ENCODE results near the gene PPP1R3C.

The PPP1R3C gene

GRCh38 chr10:91630625-91631024 lies 2.2 kb downstream of the PPP1R3C start:
- Histone ChIP-seq H3K9me2 (replicated peaks; ENCODE audit: low read depth, low read length) (no peaks in the 10 kb centered on the region), H3F3A (ENCODE audit: low read depth) (no peaks in the 10 kb centered on the region), H3K4me3 (ENCODE audit: low read length, poor library complexity, severe bottlenecking) (no peak overlapping the region), H3K36me3 (ENCODE audit: insufficient read depth, low read length) (no peaks in the 10 kb centered on the region), H3K9ac (ENCODE audit: low read depth, low read length, poor library complexity, severe bottlenecking) (no peak overlapping the region), H3K27me3 (ENCODE audit: insufficient read depth, low read length, poor library complexity, severe bottlenecking) (no peaks in the 10 kb centered on the region), H3K79me2 (ENCODE audit: insufficient read depth, low read length) (no peaks in the 10 kb centered on the region), H3K4me2 (ENCODE audit: low read depth, low read length, poor library complexity, severe bottlenecking) (no peak overlapping the region), H4K20me1 (ENCODE audit: insufficient read depth, low read length, poor library complexity, severe bottlenecking) (no peaks in the 10 kb centered on the region), H3K4me1 (ENCODE audit: insufficient read depth, low read length, poor library complexity, severe bottlenecking) (no peaks in the 10 kb centered on the region), H3K9me3 (ENCODE audit: insufficient read depth, low read depth, low read length) (no peaks in the 10 kb centered on the region), H2AFZ (ENCODE audit: low read length) (no peak overlapping the region)
- TF ChIP-seq EZH2phosphoT487 (IDR thresholded peaks at IDR 0.05; ENCODE audit: borderline replicate concordance) (no peak), CTCF (conservative IDR thresholded peaks at IDR 0.05; ENCODE audit: low read length) (no peak)

- no peak overlapping the region for H3K4me2 ChIP-seq (ENCODE audit: low read depth, low read length, poor library complexity, severe bottlenecking)
Measured at GRCh38 chr10:91629715-91630549, 2.9 kb downstream of the PPP1R3C start.

GRCh38 chr10:91628383-91628782 lies 4.5 kb downstream of the PPP1R3C start:
- no peaks in the 10 kb centered on the region for H4K20me1 ChIP-seq (ENCODE audit: insufficient read depth, low read length, poor library complexity, severe bottlenecking)
- H3K36me3 ChIP-seq (ENCODE audit: insufficient read depth, low read length) = no peaks in the 10 kb centered on the region
- H3F3A ChIP-seq (ENCODE audit: low read depth) = no peaks in the 10 kb centered on the region
- no peaks in the 10 kb centered on the region for H3K4me1 ChIP-seq (ENCODE audit: insufficient read depth, low read length, poor library complexity, severe bottlenecking)
- H3K9me2 ChIP-seq (replicated peaks; ENCODE audit: low read depth, low read length) = no peaks in the 10 kb centered on the region
- no peak overlapping the region for H3K9ac ChIP-seq (ENCODE audit: low read depth, low read length, poor library complexity, severe bottlenecking)
- no peaks in the 10 kb centered on the region for H3K27me3 ChIP-seq (ENCODE audit: insufficient read depth, low read length, poor library complexity, severe bottlenecking)
- no peaks in the 10 kb centered on the region for H3K79me2 ChIP-seq (ENCODE audit: insufficient read depth, low read length)
- no peak overlapping the region for H3K4me2 ChIP-seq (ENCODE audit: low read depth, low read length, poor library complexity, severe bottlenecking)
- no peak overlapping the region for H2AFZ ChIP-seq (ENCODE audit: low read length)
- H3K4me3 ChIP-seq (ENCODE audit: low read length, poor library complexity, severe bottlenecking) = no peak overlapping the region
- TF ChIP-seq EZH2phosphoT487 (IDR thresholded peaks at IDR 0.05; ENCODE audit: borderline replicate concordance) = no peak
- no peak for TF ChIP-seq CTCF (conservative IDR thresholded peaks at IDR 0.05; ENCODE audit: low read length)
- no peaks in the 10 kb centered on the region for H3K9me3 ChIP-seq (ENCODE audit: insufficient read depth, low read depth, low read length)

More at GRCh38 chr10:91629715-91630549, 2.9 kb downstream of the PPP1R3C start:
- no peak overlapping the region for H2AFZ ChIP-seq (ENCODE audit: low read length)
- TF ChIP-seq EZH2phosphoT487 (IDR thresholded peaks at IDR 0.05; ENCODE audit: borderline replicate concordance) (no peak), CTCF (conservative IDR thresholded peaks at IDR 0.05; ENCODE audit: low read length) (no peak)
- no peak overlapping the region for H3K9ac ChIP-seq (ENCODE audit: low read depth, low read length, poor library complexity, severe bottlenecking)
- H4K20me1 ChIP-seq (ENCODE audit: insufficient read depth, low read length, poor library complexity, severe bottlenecking) = no peaks in the 10 kb centered on the region
- H3K9me2 ChIP-seq (replicated peaks; ENCODE audit: low read depth, low read length) = no peaks in the 10 kb centered on the region
- no peaks in the 10 kb centered on the region for H3F3A ChIP-seq (ENCODE audit: low read depth)
- H3K9me3 ChIP-seq (ENCODE audit: insufficient read depth, low read depth, low read length) = no peaks in the 10 kb centered on the region
- H3K27me3 ChIP-seq (ENCODE audit: insufficient read depth, low read length, poor library complexity, severe bottlenecking) = no peaks in the 10 kb centered on the region
- H3K4me3 ChIP-seq (ENCODE audit: low read length, poor library complexity, severe bottlenecking) = no peak overlapping the region
- H3K79me2 ChIP-seq (ENCODE audit: insufficient read depth, low read length) = no peaks in the 10 kb centered on the region
- no peaks in the 10 kb centered on the region for H3K4me1 ChIP-seq (ENCODE audit: insufficient read depth, low read length, poor library complexity, severe bottlenecking)
- no peaks in the 10 kb centered on the region for H3K36me3 ChIP-seq (ENCODE audit: insufficient read depth, low read length)
